GM12875 (cell line): ENCODE results near the gene TRAPPC4.

Experiments
- H3K4me3 ChIP-seq: one replicate; pipeline ENCODE4 v1.5.1; 2011; ENCODE audit warnings: low read depth, low read length, control low read depth
- TF ChIP-seq, protein P1 (sequence below): IDR thresholded peaks from 2 replicates; pipeline ENCODE4 v1.5.1; 2011; ENCODE audit warnings: low read depth, mild to moderate bottlenecking, control low read depth, inconsistent platforms, low read length, moderate library complexity, borderline replicate concordance; ENCODE audit not compliant: insufficient read depth

The TRAPPC4 gene

GRCh38 chr11:119041821-119042514 lies 23.4 kb downstream of the TRAPPC4 start:
- TF ChIP-seq, protein P1, sequence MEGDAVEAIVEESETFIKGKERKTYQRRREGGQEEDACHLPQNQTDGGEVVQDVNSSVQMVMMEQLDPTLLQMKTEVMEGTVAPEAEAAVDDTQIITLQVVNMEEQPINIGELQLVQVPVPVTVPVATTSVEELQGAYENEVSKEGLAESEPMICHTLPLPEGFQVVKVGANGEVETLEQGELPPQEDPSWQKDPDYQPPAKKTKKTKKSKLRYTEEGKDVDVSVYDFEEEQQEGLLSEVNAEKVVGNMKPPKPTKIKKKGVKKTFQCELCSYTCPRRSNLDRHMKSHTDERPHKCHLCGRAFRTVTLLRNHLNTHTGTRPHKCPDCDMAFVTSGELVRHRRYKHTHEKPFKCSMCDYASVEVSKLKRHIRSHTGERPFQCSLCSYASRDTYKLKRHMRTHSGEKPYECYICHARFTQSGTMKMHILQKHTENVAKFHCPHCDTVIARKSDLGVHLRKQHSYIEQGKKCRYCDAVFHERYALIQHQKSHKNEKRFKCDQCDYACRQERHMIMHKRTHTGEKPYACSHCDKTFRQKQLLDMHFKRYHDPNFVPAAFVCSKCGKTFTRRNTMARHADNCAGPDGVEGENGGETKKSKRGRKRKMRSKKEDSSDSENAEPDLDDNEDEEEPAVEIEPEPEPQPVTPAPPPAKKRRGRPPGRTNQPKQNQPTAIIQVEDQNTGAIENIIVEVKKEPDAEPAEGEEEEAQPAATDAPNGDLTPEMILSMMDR: no peak
- H3K4me3 ChIP-seq: no peak overlapping the region

GRCh38 chr11:119042927-119043326 lies 24.4 kb downstream of the TRAPPC4 start:
- H3K4me3 ChIP-seq: no peak overlapping the region
- TF ChIP-seq, protein P1: no peak

- TF ChIP-seq, protein P1: peak; percentile 32; the same call in 1 of the 2 replicates
- no peak overlapping the region for H3K4me3 ChIP-seq
Measured at GRCh38 chr11:119044708-119045107, 26.1 kb downstream of the TRAPPC4 start.

- TF ChIP-seq, protein P1: no peak
- H3K4me3 ChIP-seq: no peak overlapping the region
Measured at GRCh38 chr11:119046489-119046888, 27.9 kb downstream of the TRAPPC4 start.

- no peak overlapping the region for H3K4me3 ChIP-seq
- TF ChIP-seq, protein P1: no peak
Measured at GRCh38 chr11:119047205-119047604, 28.6 kb downstream of the TRAPPC4 start.

DNA sequence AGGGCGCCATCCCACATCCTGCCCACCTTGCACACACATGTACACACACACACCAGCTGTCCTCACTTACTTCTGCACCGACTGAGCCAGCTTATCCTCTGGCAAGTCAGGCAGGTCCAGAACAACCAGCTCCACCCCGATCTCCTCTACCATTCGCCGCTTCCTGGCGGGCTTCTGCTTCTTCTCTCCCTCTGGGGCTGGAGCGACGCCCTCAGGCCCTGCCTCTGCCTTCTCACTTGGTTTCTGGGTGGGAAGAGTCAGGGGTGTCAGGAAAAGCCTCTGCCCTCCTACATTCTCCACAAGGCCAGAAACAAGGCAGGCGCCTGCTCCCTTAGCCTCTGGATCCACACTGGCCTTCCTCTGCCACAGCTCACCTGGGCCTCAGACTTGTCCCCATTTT lies 30.1 kb downstream of the TRAPPC4 start:
- TF ChIP-seq, protein P1: no peak
- no peak overlapping the region for H3K4me3 ChIP-seq

DNA sequence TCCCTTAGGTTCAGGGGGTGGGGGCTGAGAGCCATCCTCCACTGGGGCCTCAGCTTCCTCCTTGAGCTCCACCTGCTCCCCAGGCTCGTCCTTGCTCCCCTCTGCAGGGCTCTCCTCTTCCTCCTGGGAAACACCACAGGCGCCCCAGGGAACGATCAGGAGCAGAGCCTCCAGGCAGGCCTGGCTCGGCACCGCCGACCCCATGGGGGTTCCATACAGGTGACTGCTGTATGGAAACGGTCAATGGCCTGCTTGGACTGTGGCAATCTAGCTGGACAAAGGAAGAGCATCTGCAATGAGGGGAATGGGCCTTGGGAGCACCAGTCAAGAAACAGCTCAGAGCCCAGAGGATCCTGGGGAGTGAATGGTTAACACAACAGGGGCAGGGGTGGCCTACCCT lies 30.5 kb downstream of the TRAPPC4 start:
- TF ChIP-seq, protein P1: no peak
- no peak overlapping the region for H3K4me3 ChIP-seq
